ENCODE results near the gene FNDC5. TPM values are rescaled to one million over a fixed set of nuclear protein-coding genes. Genes with fewer than 3 reads are reported as not detected.

The FNDC5 gene
- total and polyA plus RNA-seq, 9 of the 15 experiments (the other 6 are each of a cell fraction or from before 2014, with no cell fraction given) = 0.06 to 2.1 (median 0.22) TPM

DNA sequence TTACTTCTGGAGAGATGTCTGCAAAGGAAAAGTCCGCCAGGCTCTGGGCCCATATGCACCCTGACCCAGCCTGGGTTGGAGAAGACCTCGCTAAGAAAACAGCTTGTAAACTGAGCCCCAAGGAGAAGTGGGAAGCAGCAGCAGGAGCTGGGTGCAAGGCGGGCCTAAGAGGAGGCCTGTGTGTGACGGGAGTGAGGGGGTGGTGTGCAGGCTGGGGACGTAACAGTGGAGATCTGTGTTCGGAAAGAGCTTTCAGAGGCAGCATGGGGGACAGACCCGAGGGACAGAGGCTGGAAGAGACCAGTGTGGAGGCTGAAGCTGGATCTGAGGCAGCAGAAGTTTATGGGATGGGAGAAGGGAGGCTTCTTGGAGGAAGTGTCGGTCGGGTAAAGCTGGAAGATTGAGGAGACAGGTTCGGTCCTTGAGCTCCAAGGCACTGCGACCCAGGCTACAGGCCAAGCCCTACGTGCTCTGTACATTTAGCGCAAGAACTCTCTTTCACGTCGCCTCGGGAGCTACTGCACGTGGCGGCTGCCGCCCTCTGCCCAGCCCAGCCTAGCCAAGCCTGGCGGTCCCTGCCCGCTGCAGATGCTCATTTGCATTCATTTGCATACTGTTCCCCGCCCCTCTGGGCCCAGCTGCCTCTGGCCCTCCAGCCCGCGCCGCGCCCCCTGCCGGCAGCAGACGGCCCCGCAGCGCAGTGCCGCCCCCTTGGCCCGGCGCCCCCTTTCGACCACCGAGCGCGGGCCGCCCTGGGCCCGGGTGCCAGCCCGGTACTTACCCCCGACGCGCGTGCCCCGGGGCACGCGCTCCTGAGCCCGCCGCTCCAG is 21.9 kb upstream of the FNDC5 start (continued):
- TF ChIP-seq NFE2L1 (tag; IDR thresholded peaks at IDR 0.05; ENCODE audit: borderline replicate concordance, low read depth) (no peak), SMAD1 (IDR thresholded peaks at IDR 0.05; ENCODE audit: low read depth, low read length, partially characterized antibody) (no peak), BRF1 (IDR thresholded peaks at IDR 0.05; ENCODE audit: borderline replicate concordance, extremely low read depth, insufficient read length) (no peak), RCOR1 (IDR thresholded peaks at IDR 0.05; ENCODE audit: borderline replicate concordance in 1 of 2, low read depth in 2 of 2, low read length in 2 of 2) (no peak), POLR2B (IDR thresholded peaks at IDR 0.05; ENCODE audit: low read depth, partially characterized antibody) (no peak), RAD21 (CRISPR knock-in tag; conservative IDR thresholded peaks at IDR 0.05 in 1 of 2, IDR thresholded peaks at IDR 0.05 in 1 of 2) (peak in 1 of 2 experiments; percentile 55; a peak in 2 of 4 replicates), E2F4 (CRISPR knock-in tag; IDR thresholded peaks at IDR 0.05; ENCODE audit: low read depth) (no peak; the same call in 1 of the 2 replicates), RBM34 (IDR thresholded peaks at IDR 0.05; ENCODE audit: borderline replicate concordance, insufficient read depth, low read length) (no peak)

Data from K562 (cell line).